Cardiac muscle cell (in vitro differentiated cells and primary cell): ENCODE results near the gene ZNF345. TPM values are rescaled to one million over a fixed set of nuclear protein-coding genes. Genes with fewer than 3 reads are reported as not detected.

Source experiments
- DNase-seq, 2 donors: peaks; one replicate each; pipeline versions ENCODE4 v3.0.0 to v3.0.0-alpha.2; 2010 to 2017; ENCODE audit warnings: low read depth in 1 of 2, low spot score in 1 of 2
- H3K27ac ChIP-seq: fragments of 200-600 bp; sonication (generic); 2 replicates; pipeline ENCODE4 v1.5.1; 2016
- H3K27me3 ChIP-seq: fragments of 200-600 bp; sonication (generic); 2 replicates; pipeline ENCODE4 v1.6.0; 2016; ENCODE audit warnings: control low read depth
- H3K36me3 ChIP-seq: fragments of 200-600 bp; sonication (generic); 2 replicates; pipeline ENCODE4 v1.5.1; 2016; ENCODE audit warnings: control low read depth
- H3K4me1 ChIP-seq: fragments of 200-600 bp; sonication (generic); 2 replicates; pipeline ENCODE4 v1.8.1; 2017; ENCODE audit warnings: low read depth, mild to moderate bottlenecking, mixed run types
- H3K4me3 ChIP-seq: fragments of 200-600 bp; sonication (generic); 2 replicates; pipeline ENCODE4 v1.5.1; 2016; ENCODE audit warnings: mild to moderate bottlenecking
- H3K9me3 ChIP-seq: fragments of 200-600 bp; sonication (generic); 2 replicates; pipeline ENCODE4 v1.5.1; 2017; ENCODE audit warnings: low read depth, mild to moderate bottlenecking, control low read depth
- CTCF ChIP-seq: IDR thresholded peaks from 2 replicates; pipeline ENCODE4 v1.5.1; 2012; ENCODE audit warnings: low read depth, mild to moderate bottlenecking, low read length
- polyA plus RNA-seq: library from polyadenylated mRNA; unstranded; fragments of >200 nt; fragmentation: Nextera tagmentation; extraction: Ambion mirVana; gene quantifications from 2 replicates; pipeline ENCODE4 v1.2.1, GENCODE V29; 2016
- total RNA-seq: library from RNA; depleted of rRNA; stranded (reverse); fragments of >200 nt; gene quantifications from 2 replicates; pipeline ENCODE4 v1.2.3, GENCODE V29; 2016

The ZNF345 gene
- total and polyA plus RNA-seq, 2 experiments from 2014 or later, result 2.5 to 10.7 TPM

GRCh38 chr19:36898422-36898821 lies 47.7 kb downstream of the ZNF345 start:
- H3K9me3 ChIP-seq, result peaks cover 3% of the 10 kb centered on the region
- H3K4me1 ChIP-seq, result no peaks in the 10 kb centered on the region
- no peak for DNase-seq
- H3K27me3 ChIP-seq, result no peaks in the 10 kb centered on the region
- no peak for TF ChIP-seq CTCF
- H3K4me3 ChIP-seq, result no peak overlapping the region
- no peak overlapping the region for H3K27ac ChIP-seq
- peaks cover 3% of the 10 kb centered on the region for H3K36me3 ChIP-seq

GRCh38 chr19:36915992-36916830 lies 65.5 kb downstream of the ZNF345 start, which contains the start of the genes ZNF568 and ZNF829:
Gene ZNF568 (plus strand): TSS chr19:36916332. CDS start chr19:36922771, 6,439 bp downstream.
Gene ZNF829 (minus strand): TSS chr19:36916291. CDS start chr19:36915167, 1,124 bp downstream.
- Histone ChIP-seq H3K27ac (peak within 1 kb of the TSS; percentile 91), H3K27me3 (no peaks in the 10 kb centered on the region), H3K4me3 (peak within 1 kb of the TSS; percentile 87), H3K4me1 (no peaks in the 10 kb centered on the region), H3K36me3 (peaks cover 7% of the 10 kb centered on the region), H3K9me3 (no peaks in the 10 kb centered on the region)
- peak; percentile 90 to 93 for DNase-seq
- peak; percentile 74 for TF ChIP-seq CTCF

GRCh38 chr19:36916991-36917390 lies 66.3 kb downstream of the ZNF345 start:
- Histone ChIP-seq H3K27me3 (no peaks in the 10 kb centered on the region), H3K9me3 (no peaks in the 10 kb centered on the region), H3K4me1 (no peaks in the 10 kb centered on the region), H3K27ac (peak overlapping the region; percentile 91), H3K36me3 (peaks cover 6% of the 10 kb centered on the region), H3K4me3 (peak overlapping the region; percentile 87)
- TF ChIP-seq CTCF, result no peak
- peak; percentile 6 to 46 for DNase-seq

- TF ChIP-seq CTCF, result no peak
- Histone ChIP-seq H3K27ac (no peak overlapping the region), H3K36me3 (peaks cover 3% of the 10 kb centered on the region), H3K27me3 (no peaks in the 10 kb centered on the region), H3K4me3 (no peak overlapping the region), H3K4me1 (no peaks in the 10 kb centered on the region), H3K9me3 (no peaks in the 10 kb centered on the region)
- no peak for DNase-seq
Observed at GRCh38 chr19:36918090-36918489, 67.4 kb downstream of the ZNF345 start.

Other genes with a start within 250 kb of the ZNF345 start
- gene ZNF382, start 245.6 kb upstream of the ZNF345 start, total RNA-seq, result 30.0 and 57.8 TPM in 2 replicates
- gene ZNF382, start 245.6 kb upstream of the ZNF345 start, polyA plus RNA-seq, result 14.5 and 30.3 TPM in 2 replicates
- 8.0 and 8.7 TPM in 2 replicates for gene ZNF461, start 184.0 kb upstream of the ZNF345 start, total RNA-seq
- gene ZNF461, start 184.0 kb upstream of the ZNF345 start, polyA plus RNA-seq, result 2.7 and 7.7 TPM in 2 replicates
- gene ZNF567, start 163.3 kb upstream of the ZNF345 start, total RNA-seq, result 4.5 and 5.5 TPM in 2 replicates
- 6.6 and 19.6 TPM in 2 replicates for gene ZNF567, start 163.3 kb upstream of the ZNF345 start, polyA plus RNA-seq
- gene ZNF850, start 78.1 kb upstream of the ZNF345 start, total RNA-seq, result 16.1 and 27.8 TPM in 2 replicates
- 2.9 and 9.5 TPM in 2 replicates for gene ZNF850, start 78.1 kb upstream of the ZNF345 start, polyA plus RNA-seq
- 14.7 and 25.3 TPM in 2 replicates for gene ZNF790, start 12.5 kb upstream of the ZNF345 start, total RNA-seq
- 13.5 and 14.9 TPM in 2 replicates for gene ZNF790, start 12.5 kb upstream of the ZNF345 start, polyA plus RNA-seq
- gene ZNF829, start 65.4 kb downstream of the ZNF345 start, total RNA-seq, result 2.3 and 2.7 TPM in 2 replicates
- 0.62 and 2.0 TPM in 2 replicates for gene ZNF829, start 65.4 kb downstream of the ZNF345 start, polyA plus RNA-seq
- 11.5 and 16.6 TPM in 2 replicates for gene ZNF568, start 65.5 kb downstream of the ZNF345 start, total RNA-seq
- gene ZNF568, start 65.5 kb downstream of the ZNF345 start, polyA plus RNA-seq, result 11.7 and 17.1 TPM in 2 replicates
- gene ZNF420, start 227.6 kb downstream of the ZNF345 start, total RNA-seq, result 8.7 and 10.3 TPM in 2 replicates
- gene ZNF420, start 227.6 kb downstream of the ZNF345 start, polyA plus RNA-seq, result 8.3 and 13.9 TPM in 2 replicates